ENCODE results near the gene DNAJC4.

GRCh38 chr11:64263021-64263946, 32.9 kb downstream of the DNAJC4 start:
- TF ChIP-seq GATA3 (IDR thresholded peaks at IDR 0.05; ENCODE audit: low read depth, low read length) (no peak), GATA2 (IDR thresholded peaks at IDR 0.05; ENCODE audit: low read depth, low read length) (no peak)

All from SH-SY5Y (cell line).